ENCODE data around the gene SHLD2.
"Not testable (repeated sequence)": the region's sequence is repeated elsewhere in the genome, so short reads cannot be mapped to it uniquely, and the experiment has no call there.

SHLD2 gene

GRCh38 chr10:87083576-87084290 lies 11.3 kb upstream of the SHLD2 start:
- peak; percentile 54 for DNase-seq

GRCh38 chr10:87084291-87084782 lies 10.7 kb upstream of the SHLD2 start:
- DNase-seq, result peak; percentile 83

GRCh38 chr10:87085537-87085936 lies 9.5 kb upstream of the SHLD2 start:
- no peak for DNase-seq

GRCh38 chr10:87089746-87090145 lies 5.3 kb upstream of the SHLD2 start:
- no peak for DNase-seq

GRCh38 chr10:87090779-87091178 lies 4.2 kb upstream of the SHLD2 start:
- no peak for DNase-seq

GRCh38 chr10:87092376-87092860 lies 2.6 kb upstream of the SHLD2 start:
- DNase-seq, result no peak

GRCh38 chr10:87092861-87093631 lies 2.0 kb upstream of the SHLD2 start:
- DNase-seq, result no peak

- DNase-seq, result peak; percentile 25
These were observed 1.2 kb upstream of the SHLD2 start for GRCh38 chr10:87093632-87094372.

GRCh38 chr10:87095236-87095945 lies 385 bp downstream of the SHLD2 start:
- DNase-seq, result peak; percentile 78

GRCh38 chr10:87101996-87102395 lies 7.0 kb downstream of the SHLD2 start:
- DNase-seq, result no peak

GRCh38 chr10:87104727-87105126 lies 9.7 kb downstream of the SHLD2 start:
- not testable (repeated sequence) for DNase-seq

- DNase-seq, result no peak
These were observed 10.6 kb downstream of the SHLD2 start for GRCh38 chr10:87105446-87106124.

- DNase-seq, result not testable (repeated sequence)
These were observed 23.1 kb downstream of the SHLD2 start for GRCh38 chr10:87118122-87118521.

GRCh38 chr10:87119029-87119428 lies 24.0 kb downstream of the SHLD2 start:
- not testable (repeated sequence) for DNase-seq

GRCh38 chr10:87123351-87123750 lies 28.3 kb downstream of the SHLD2 start:
- DNase-seq, result not testable (repeated sequence)

- not testable (repeated sequence) for DNase-seq
These were observed 32.0 kb downstream of the SHLD2 start for GRCh38 chr10:87127048-87127447.

GRCh38 chr10:87127607-87128156 lies 32.7 kb downstream of the SHLD2 start:
- DNase-seq, result peak; percentile 6

GRCh38 chr10:87132176-87132575 lies 37.2 kb downstream of the SHLD2 start:
- not testable (repeated sequence) for DNase-seq

- DNase-seq, result not testable (repeated sequence)
These were observed 38.9 kb downstream of the SHLD2 start for GRCh38 chr10:87133936-87134335.

GRCh38 chr10:87134440-87134839 lies 39.4 kb downstream of the SHLD2 start:
- not testable (repeated sequence) for DNase-seq

GRCh38 chr10:87137478-87137877 lies 42.5 kb downstream of the SHLD2 start:
- DNase-seq, result not testable (repeated sequence)

Data from fibroblast of skin of abdomen (primary cell).